Transverse colon (tissue), 4 donors: ENCODE data around the gene ATP1B1. TPM values are rescaled to one million over a fixed set of nuclear protein-coding genes. Genes with fewer than 3 reads are reported as not detected.

Experiments used
- DNase-seq: peaks from one replicate; pipeline ENCODE4 v3.0.0-alpha.2; 2019
- H3K27ac ChIP-seq, 4 donors: fragments of 200-600 bp; sonication (generic); 2 replicates each; pipeline ENCODE4 v1.5.1; 2016 to 2018; ENCODE audit warnings: inconsistent platforms in 4 of 4
- H3K27me3 ChIP-seq: fragments of 200-600 bp; sonication (generic); 2 replicates; pipeline ENCODE4 v1.5.1; 2017; ENCODE audit warnings: inconsistent platforms
- H3K36me3 ChIP-seq, 4 donors: fragments of 200-600 bp; sonication (generic); 2 replicates each; pipeline ENCODE4 v1.5.1; 2017 to 2019; ENCODE audit warnings: inconsistent platforms in 4 of 4
- H3K4me1 ChIP-seq, 4 donors: fragments of 200-600 bp; sonication (generic); 2 replicates each; pipeline ENCODE4 v1.5.1; 2017 to 2020; ENCODE audit warnings: inconsistent platforms in 4 of 4
- H3K4me3 ChIP-seq, 4 donors: fragments of 200-600 bp; sonication (generic); 1 replicate in 1 of 4; 2 replicates in 3 of 4; pipeline versions ENCODE4 v1.5.1 to v1.6.1; 2017 to 2019; ENCODE audit warnings: inconsistent platforms in 4 of 4
- H3K9me3 ChIP-seq, 2 donors: fragments of 200-600 bp; sonication (generic); 2 replicates each; pipeline ENCODE4 v1.5.1; 2017 to 2019; ENCODE audit warnings: inconsistent platforms in 2 of 2
- CTCF ChIP-seq, 5 experiments: fragments of 200-600 bp in 3 of 5; fragments of 450-650 bp in 2 of 5; sonication (generic) in 3 of 5; IDR thresholded peaks; 1 replicate in 2 of 5; 2 replicates in 3 of 5; pipeline ENCODE4 v1.5.1; 2016 to 2017; ENCODE audit warnings: antibody characterized with exemption in 5 of 5, inconsistent platforms in 3 of 5, mild to moderate bottlenecking in 2 of 5, moderate library complexity in 1 of 5
- EP300 ChIP-seq: sonication (generic); formaldehyde crosslinking; IDR thresholded peaks from one replicate; pipeline ENCODE4 v1.6.1; 2017; ENCODE audit warnings: antibody characterized with exemption, low read depth
- POLR2A ChIP-seq: fragments of 450-650 bp; IDR thresholded peaks from one replicate; pipeline ENCODE4 v1.6.1; 2016; ENCODE audit warnings: antibody characterized with exemption, mild to moderate bottlenecking, moderate library complexity
- POLR2AphosphoS5 ChIP-seq, 3 donors: sonication (generic); formaldehyde crosslinking; IDR thresholded peaks; one replicate each; pipeline ENCODE4 v1.6.1; 2016; ENCODE audit warnings: antibody characterized with exemption in 3 of 3
- WGBS, 2 donors: methylation state at CpG; one replicate each; pipeline ENCODE4 v1.1.5; 2018; ENCODE audit warnings: low coverage in 1 of 2; 5-methylcytosine and 5-hydroxymethylcytosine counted together
- in situ Hi-C, 4 donors: fragments of 200-750 bp; cut with MboI; loops; one replicate each; pipeline versions ENCODE4 v1.15.0 to v1.15.1; 2017; ENCODE audit warnings: low sequenced_read_pairs in 3 of 4, low pct_ligation_motif_present in 1 of 4, low pct_unique_long_range_greater_than_20kb in 1 of 4
- intact Hi-C: fragments of 100-400 bp; cut with DNase I; formaldehyde crosslinking; loops from one replicate; pipeline ENCODE4 v1.15.1; 2023; ENCODE audit warnings: low total_unique reads
- total RNA-seq, 4 donors: library from RNA; depleted of rRNA; stranded (reverse); fragments of >200 nt; gene quantifications; one replicate each; pipeline ENCODE4 v1.1.0, GENCODE V29; 2016

ATP1B1 gene
- total RNA-seq, 4 donors from 2014 or later, result 82.8 to 493 (median 375) TPM

DNA sequence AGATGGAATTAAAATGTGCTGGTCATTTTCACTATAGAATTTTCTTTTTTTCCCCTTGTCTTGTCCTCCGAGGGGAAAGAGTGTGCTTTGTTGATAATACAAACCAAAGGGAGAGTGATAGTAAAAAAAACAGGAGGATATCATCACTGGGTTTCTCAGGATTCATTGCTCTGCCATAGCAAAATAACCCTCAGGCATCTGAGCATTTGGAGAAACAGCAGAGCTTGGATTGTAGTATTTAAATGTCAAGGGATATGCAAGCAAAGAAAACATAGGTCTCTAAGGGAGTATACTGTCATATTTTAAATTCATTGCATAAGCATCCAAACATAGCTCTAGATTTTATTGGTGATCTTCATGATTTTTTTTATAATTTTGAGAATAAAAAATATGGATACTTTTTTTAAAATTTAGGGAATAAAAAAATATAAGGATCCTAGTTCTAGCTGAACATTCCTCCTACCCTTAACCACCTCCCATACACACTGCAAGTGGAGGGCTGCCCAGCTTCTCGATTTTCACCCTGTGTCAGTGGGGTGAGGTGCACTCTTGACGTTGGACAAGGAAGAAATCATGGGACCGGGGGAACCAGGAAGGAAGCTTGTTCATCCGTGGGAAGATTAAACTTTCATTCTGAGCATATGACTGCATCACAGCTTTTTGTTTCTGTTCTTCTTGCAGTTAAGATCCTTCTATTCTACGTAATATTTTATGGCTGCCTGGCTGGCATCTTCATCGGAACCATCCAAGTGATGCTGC lies 4.4 kb downstream of the ATP1B1 start:
- DNase-seq, result peak; percentile 35
- Histone ChIP-seq H3K4me3 (peak overlapping the region in 3 of 4 donors; percentile 86 to 92 (median 88)), H3K27ac (peak overlapping the region; percentile 94 to 98 (median 96)), H3K4me1 (peaks cover 25 to 72% (median 48%) of the 10 kb centered on the region in 4 donors), H3K9me3 (no peaks in the 10 kb centered on the region), H3K27me3 (no peaks in the 10 kb centered on the region), H3K36me3 (peaks cover 0 to 6% (median 2%) of the 10 kb centered on the region in 4 donors)
- WGBS, 2 donors, result 16 to 45% methylated on average over 6 to 7 of the region's 7 CpGs
- in situ Hi-C loops (loop anchor here in 2 of 4 donors (25.0 kb wide), 3 partner anchors 226 to 649 kb away; no protein-coding TSS in a partner anchor), intact Hi-C loops (loop anchor here (5.0 kb wide), 1 partner anchor 494 kb away; no protein-coding TSS in a partner anchor)
- TF ChIP-seq EP300 (no peak), CTCF (IDR thresholded peaks at IDR 0.05) (no peak), POLR2AphosphoS5 (IDR thresholded peaks at IDR 0.05) (peak; percentile 19 to 47 (median 44)), POLR2A (peak; percentile 13)

- H3K4me3 ChIP-seq, result peak overlapping the region in 1 of 4 donors; percentile 6
- WGBS, 2 donors, result 35 to 44% methylated on average over 6 of the region's 6 CpGs
- in situ Hi-C loops, result loop anchor here in 2 of 4 donors (25.0 kb wide), 3 partner anchors 226 to 649 kb away; no protein-coding TSS in a partner anchor
These were observed 5.0 kb downstream of the ATP1B1 start for GRCh38 chr1:169111472-169111871.

GRCh38 chr1:169112241-169112640 lies 5.8 kb downstream of the ATP1B1 start:
- no peak for TF ChIP-seq EP300
- TF ChIP-seq POLR2AphosphoS5 (IDR thresholded peaks at IDR 0.05), result peak in 2 of 3 donors; percentile 62 to 71
- peak; percentile 35 for TF ChIP-seq POLR2A
- TF ChIP-seq CTCF (IDR thresholded peaks at IDR 0.05), result no peak
- peak overlapping the region; percentile 94 to 98 (median 96) for H3K27ac ChIP-seq
- WGBS, 2 donors, result 37 to 40% methylated on average over 1 to 6 of the region's 6 CpGs
- H3K27me3 ChIP-seq, result no peaks in the 10 kb centered on the region
- no peak overlapping the region for H3K4me3 ChIP-seq
- H3K9me3 ChIP-seq, result no peaks in the 10 kb centered on the region
- DNase-seq, result peak; percentile 30
- H3K4me1 ChIP-seq, result peaks cover 36 to 85% (median 61%) of the 10 kb centered on the region in 4 donors
- in situ Hi-C loops, result loop anchor here in 2 of 4 donors (25.0 kb wide), 3 partner anchors 225 to 650 kb away; no protein-coding TSS in a partner anchor
- intact Hi-C loops, result loop anchor here (5.0 kb wide), 1 partner anchor 495 kb away; no protein-coding TSS in a partner anchor
- peaks cover 0 to 6% (median 2%) of the 10 kb centered on the region in 4 donors for H3K36me3 ChIP-seq

More at GRCh38 chr1:169111472-169111871, 5.0 kb downstream of the ATP1B1 start:
- Histone ChIP-seq H3K4me1 (peaks cover 31 to 78% (median 54%) of the 10 kb centered on the region in 4 donors), H3K27me3 (no peaks in the 10 kb centered on the region), H3K36me3 (peaks cover 0 to 6% (median 2%) of the 10 kb centered on the region in 4 donors), H3K27ac (peak overlapping the region; percentile 94 to 98 (median 96)), H3K9me3 (no peaks in the 10 kb centered on the region)
- DNase-seq, result no peak
- intact Hi-C loops, result loop anchor here (5.0 kb wide), 1 partner anchor 494 kb away; no protein-coding TSS in a partner anchor
- TF ChIP-seq EP300, result no peak

DNA sequence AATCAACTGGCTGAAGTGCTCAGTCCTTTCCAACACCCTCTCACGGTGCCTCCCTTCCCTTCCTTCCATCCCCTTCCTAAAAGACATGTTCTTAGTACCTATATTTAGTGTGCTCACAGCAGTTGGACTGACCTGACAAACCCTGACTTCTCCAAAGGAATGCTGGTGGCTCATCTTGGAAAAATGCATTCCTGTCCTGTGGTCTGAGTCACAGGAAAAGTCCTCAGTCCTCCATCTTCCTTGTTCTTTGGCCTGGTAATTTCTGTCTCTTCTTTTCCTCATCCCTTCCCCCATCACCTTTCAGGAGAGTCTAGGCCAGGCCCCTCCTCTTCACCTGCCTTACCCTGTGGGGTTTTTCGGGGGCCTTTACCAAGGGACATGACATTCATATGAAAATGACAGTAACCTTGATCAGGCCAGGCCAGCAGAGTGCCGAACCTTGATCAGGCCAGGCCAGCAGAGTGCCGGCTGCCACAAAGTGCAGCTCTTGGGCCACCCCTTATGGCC lies 7.2 kb downstream of the ATP1B1 start:
- DNase-seq, result no peak
- H3K4me1 ChIP-seq, result peaks cover 41 to 98% (median 72%) of the 10 kb centered on the region in 4 donors

More for the DNA sequence above, 7.2 kb downstream of the ATP1B1 start:
- no peaks in the 10 kb centered on the region for H3K27me3 ChIP-seq
- H3K4me3 ChIP-seq, result no peak overlapping the region
- in situ Hi-C loops (loop anchor here in 2 of 4 donors (25.0 kb wide), 3 partner anchors 224 to 651 kb away; no protein-coding TSS in a partner anchor), intact Hi-C loops (loop anchor here (5.0 kb wide), 1 partner anchor 496 kb away; no protein-coding TSS in a partner anchor)
- WGBS, 2 donors, result 44 to 52% methylated on average over 2 to 4 of the region's 4 CpGs
- H3K36me3 ChIP-seq, result peaks cover 0 to 12% (median 3%) of the 10 kb centered on the region in 4 donors
- H3K27ac ChIP-seq, result peak overlapping the region; percentile 94 to 98 (median 96)
- no peak for TF ChIP-seq POLR2A
- peak; percentile 1 to 55 (median 5) for TF ChIP-seq POLR2AphosphoS5 (IDR thresholded peaks at IDR 0.05)
- TF ChIP-seq CTCF (IDR thresholded peaks at IDR 0.05), result no peak
- no peak for TF ChIP-seq EP300
- H3K9me3 ChIP-seq, result no peaks in the 10 kb centered on the region
